Cortex of kidney (tissue), 1 donor: ENCODE data around the gene PIGL.
"Not testable (repeated sequence)": the region's sequence is repeated elsewhere in the genome, so short reads cannot be mapped to it uniquely, and the experiment has no call there.

Experiments used
- DNase-seq: peaks from one replicate; lab custom pipeline; 2025; lab: John Stamatoyannopoulos, UW

Gene PIGL

GRCh38 chr17:16217002-16217635 is at the start of gene PIGL:
PIGL (plus strand) TSS chr17:16217210; CDS start chr17:16217227, 17 bp downstream.
- peak; percentile 20 for DNase-seq

GRCh38 chr17:16171613-16172012 is 45.4 kb upstream of the PIGL start:
- DNase-seq, result no peak

- no peak for DNase-seq
These were observed 38.2 kb upstream of the PIGL start for GRCh38 chr17:16178836-16179235.

DNA sequence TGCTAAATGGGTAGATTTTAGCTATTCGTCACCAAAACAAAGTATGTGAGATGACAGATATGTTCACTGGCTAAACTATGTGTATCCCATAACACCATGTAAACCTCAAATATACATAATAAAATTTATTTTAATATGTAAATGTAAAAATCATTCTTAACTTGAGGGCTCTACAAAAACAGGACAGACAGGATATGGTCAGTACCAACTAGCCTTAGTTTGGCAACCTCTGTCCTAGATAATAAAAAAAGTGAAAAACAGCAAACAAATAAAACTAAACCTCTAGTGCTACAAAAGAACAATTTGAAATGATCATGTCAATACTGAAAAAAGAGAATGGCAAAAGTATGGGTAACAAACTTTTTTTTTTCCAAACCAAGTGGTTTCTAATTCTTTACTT is 35.4 kb upstream of the PIGL start:
- DNase-seq, result no peak

- DNase-seq, result no peak
These were observed 29.4 kb upstream of the PIGL start for GRCh38 chr17:16187642-16188041.

GRCh38 chr17:16189791-16190348 is 27.1 kb upstream of the PIGL start:
- DNase-seq, result no peak

GRCh38 chr17:16190703-16191360 is 26.2 kb upstream of the PIGL start:
- no peak for DNase-seq

DNA sequence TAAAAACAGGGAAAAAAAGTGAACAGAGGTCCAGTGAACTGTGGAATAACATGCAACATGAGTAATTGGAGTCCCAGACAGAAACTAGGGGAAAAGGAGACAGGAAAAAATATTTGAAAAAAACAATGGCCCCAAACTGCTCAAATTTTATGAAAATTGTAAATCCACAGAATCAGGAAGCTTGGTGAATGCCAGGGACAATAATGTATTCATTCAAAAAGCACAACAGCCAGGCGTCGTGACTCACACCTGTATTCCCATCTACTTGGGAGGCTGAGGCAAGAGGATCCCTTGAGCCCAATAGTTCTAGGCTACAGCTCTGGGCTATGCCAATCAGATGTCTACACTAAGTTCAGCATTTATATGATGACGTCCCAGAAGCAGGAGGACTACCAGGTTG is 25.4 kb upstream of the PIGL start:
- no peak for DNase-seq

DNA sequence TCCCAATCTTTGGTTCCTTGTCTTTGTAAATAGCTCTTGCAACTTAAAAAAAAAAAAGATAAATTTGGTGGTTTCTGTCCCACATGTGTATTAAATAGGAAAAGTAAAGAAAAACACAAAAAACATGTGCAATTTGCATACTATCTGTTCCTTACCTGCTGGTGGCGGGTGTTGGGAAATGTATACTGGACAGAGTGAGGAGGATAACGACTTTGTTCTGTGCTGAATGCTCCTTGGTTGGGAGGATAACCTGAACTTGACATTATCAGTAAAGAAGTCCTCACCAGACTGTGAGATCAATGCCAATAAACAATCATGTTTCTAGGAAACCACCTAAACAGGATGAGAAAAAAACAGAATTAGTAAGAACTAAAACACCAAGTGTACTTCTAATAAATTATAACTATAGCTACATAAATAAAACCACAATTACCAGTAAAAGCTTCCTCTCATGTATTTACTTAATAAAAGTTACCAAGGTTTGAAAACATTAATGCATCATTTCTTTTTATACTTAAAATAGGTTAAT is 22.6 kb upstream of the PIGL start:
- DNase-seq, result not testable (repeated sequence)

DNA sequence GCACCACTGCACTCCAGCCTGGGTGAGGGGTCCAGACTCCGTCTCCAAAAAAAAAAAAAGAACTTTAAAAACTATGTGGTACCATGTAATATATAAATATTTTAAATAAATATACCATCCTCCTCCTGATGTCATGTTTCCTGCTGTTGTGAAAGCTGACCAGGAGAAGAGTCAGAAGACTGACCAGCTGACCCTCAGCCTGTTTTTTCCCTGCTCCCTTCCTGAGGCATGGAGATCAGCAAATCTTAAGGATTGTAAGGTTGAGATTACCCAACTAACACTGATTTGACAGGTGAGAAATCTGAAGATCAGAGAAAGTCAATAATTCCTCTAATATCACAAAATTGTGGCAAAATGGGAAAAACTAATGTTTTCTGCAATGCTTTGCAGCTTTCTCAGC is 19.7 kb upstream of the PIGL start:
- no peak for DNase-seq

DNA sequence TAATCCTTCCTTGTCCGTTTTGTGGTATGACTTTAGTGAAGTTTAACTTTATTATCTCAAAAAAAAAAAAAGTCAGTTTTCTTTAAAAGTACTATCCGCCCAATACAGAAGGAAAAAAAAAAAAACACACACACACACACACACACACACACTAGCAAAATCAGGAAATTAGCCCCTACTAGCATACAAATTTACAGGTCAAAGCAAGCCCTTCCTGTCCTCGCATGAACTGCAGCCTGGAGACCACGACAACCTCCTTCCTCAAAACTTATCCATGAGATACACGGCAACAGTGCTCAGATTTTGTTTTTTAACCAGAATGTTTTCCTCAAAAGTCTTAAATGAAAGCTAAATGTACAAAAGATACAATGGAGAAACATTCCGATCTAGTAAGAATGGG is 17.9 kb upstream of the PIGL start:
- DNase-seq, result no peak

DNA sequence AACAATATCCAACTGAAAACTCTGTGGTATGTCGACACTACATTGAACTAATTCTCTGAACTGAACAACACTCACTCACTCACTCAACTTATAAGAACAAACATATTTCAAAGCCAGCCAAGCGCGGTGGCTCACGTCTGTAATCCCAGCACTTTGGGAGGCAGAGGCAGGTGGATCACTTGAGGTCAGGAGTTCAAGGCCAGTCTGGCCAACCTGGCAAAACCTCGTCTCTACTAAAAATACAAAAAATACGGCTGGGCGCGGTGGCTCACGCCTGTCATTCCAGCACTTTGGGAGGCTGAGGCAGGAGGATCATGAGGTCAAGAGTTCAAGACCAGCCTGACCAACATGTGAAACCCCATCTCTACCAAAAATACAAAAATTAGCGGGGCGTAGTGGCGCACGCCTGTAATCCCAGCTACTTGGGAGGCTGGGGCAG is 15.3 kb upstream of the PIGL start:
- DNase-seq, result not testable (repeated sequence)

DNA sequence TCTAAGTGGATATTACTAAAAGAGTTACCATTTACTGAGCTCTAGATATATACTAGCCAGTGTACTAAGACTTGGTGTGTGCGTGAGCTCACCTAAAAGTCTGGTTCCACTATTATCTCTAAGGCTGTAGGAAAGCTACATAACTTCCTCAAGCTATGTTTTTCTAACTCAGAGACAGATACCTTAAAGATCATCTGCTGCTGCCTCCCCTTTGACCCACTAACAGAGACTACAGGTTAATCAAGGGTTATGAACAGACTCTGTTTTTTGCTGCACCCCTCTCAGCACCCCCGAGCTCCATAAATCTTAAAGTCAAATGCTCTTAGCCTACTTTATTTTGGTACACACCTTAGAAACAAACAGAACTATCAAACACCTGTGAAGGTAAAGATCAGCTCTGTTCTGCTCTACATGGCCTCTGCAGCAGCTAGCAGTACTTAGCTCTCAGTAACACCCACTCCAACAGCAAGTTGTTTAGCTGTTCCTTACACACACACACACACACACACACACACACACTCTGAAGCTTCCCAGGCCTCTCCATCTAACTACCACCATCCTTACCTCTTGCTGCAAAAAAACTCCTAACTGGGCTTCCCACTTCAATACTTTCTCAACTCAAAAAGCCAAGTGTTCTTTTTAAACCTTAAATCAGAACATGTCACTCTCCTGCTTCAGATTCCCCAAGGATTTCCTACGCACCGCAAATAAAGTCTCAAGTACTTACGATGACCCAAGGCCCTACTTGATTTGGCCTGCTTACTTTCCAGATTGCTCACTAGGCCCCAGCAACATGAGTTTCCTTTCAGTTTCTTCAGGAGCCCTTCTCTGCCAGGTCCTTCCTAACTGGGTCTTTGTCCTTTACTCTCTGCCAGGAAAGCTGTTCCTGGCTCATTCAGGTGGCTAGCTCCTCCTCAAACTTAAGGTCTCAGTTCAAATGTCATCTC is 14.2 kb upstream of the PIGL start:
- DNase-seq, result not testable (repeated sequence)

- not testable (repeated sequence) for DNase-seq
These were observed 12.2 kb upstream of the PIGL start for GRCh38 chr17:16204763-16205162.

DNA sequence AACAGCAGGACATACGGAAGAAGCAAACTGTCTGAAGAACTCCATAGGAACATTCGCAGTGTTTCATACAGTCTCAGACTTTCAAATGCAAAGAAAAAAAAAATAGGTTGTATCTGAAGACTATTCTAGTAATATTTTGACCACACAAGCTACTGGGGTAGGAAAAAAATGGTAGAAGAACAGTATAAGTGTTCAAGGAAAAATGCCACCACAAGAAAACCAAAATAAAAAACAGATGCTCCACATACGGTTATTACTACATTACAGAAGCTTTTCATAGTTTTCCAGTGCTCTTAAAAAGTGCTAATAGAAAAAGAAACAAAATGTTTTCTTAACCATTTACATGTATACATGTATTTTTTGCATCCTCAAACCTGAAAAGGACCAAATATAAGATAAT is 5.4 kb upstream of the PIGL start:
- DNase-seq, result no peak

DNA sequence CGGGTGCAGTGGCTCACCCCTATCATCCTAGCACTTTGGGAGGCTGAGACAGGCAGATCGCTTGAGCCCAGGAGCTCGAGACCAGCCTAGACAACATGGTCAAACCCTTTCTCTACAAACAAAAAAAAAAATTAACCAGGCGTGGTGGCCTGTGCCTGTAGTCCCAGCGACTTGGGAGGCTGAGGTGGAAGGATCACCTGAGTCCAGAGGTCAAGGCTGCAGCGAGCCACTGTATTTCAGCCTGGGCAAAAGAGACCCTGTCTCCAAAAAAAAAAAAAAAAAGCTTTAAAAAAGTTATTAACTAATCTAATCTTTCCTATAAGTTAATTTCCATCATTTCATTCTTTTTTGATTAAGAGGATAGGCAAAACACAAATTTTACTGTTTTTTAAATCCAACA is 4.2 kb upstream of the PIGL start:
- DNase-seq, result no peak

DNA sequence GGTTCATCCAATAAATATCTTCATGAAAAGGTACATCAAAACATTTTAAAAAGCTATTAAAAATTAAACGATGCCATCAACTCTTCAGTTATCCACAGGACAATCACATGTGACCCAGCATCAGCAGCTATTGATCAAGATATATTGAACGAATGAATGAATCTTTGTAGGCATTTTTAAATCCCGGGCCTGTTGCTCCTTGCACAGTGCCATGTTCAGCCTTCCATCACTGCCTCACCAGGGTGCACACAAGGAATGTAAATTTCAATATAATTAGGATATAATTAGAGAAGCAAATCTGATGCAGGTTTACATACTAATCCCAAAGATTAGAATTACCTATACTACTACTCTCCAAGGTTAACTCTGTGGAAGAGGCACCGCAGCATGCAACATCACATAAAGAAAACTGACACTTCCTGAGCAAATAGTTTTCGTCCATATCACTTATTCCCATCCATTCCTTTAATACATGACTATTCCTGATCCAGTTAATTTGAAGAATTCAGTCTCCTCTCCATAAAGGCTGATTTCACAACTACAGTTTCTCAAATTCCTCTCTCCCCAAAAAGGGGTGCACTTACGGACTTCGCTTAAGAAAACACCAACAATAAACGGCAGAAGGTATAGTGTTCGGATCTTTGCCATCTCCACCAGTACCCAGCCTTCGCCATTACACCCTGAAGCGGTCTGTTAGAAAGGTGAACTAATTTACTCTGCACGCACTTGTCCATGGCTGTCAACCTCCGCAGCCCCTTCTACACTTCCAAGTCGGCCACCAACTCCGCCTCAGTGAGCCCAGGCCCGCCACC is 2.6 kb upstream of the PIGL start:
- DNase-seq, result no peak

- no peak for DNase-seq
These were observed 2.1 kb upstream of the PIGL start for GRCh38 chr17:16215002-16215272.

DNA sequence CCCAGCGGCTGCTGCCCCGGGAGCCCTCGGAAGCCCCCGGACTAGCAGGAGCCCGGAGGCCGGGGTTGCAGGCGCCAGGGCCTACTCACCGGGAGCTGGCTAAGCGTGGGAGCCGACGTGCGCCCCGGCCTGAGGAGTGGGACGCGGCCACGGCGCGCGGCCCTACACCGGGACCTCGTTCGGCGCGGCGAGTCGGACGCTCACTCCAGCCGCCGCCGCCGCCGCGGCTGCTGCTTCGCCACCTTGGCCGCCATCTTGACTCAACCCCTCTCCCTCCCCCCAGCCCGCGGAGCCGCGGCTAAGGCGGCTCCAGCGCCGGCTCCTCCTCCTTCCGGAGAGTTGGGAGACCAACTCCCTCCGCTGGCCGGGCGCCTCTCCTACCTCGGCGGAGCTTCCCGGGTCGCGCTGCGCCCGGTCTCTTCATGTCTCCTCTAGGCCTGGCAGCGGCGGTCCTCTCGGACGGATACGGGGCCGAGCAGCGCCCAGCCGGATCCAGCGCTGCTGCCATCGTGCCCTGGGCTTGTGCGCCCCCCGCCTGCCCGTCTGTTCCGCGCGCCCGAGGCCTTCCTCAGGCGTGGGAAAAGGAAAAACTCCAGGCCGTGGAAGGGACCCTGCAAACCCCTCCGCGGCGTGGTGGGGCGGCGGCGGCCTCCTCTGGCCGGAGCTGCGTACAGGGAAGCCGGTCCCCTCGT is 1.6 kb upstream of the PIGL start, which contains the start of gene NCOR1:
NCOR1 (minus strand) TSS at position 262 of the 692 bp plus-strand sequence. CDS start 20,965 bp downstream, outside the sequence.
- peak; percentile 87 for DNase-seq

DNA sequence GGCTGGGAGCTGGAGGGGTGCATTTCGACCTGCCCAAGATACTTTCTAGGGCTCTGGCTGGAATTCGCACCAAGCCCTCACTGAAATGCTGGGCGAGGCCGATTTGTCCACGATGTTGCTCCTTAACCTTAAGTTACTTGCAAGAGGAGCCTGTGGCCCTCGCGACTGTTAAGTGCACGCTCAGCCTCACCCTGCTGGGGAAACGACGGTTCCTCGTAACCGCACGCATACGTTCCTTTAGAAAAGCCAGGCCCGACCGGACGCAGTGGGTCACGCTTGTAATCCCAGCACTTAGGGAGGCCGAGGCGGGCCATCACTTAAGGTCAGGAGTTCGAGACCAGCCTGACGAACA is 1.1 kb upstream of the PIGL start:
- no peak for DNase-seq
